GM19324 (cell line): Measurements from ENCODE around the gene EFEMP2.

Source experiments
- ATAC-seq: cut with Tn5 transposase; IDR thresholded peaks from one replicate; pipeline ENCODE4 v1.9.1; 2021; ENCODE audit warnings: mild to moderate bottlenecking, moderate library complexity; ENCODE audit not compliant: unreplicated experiment, low FRiP score

EFEMP2 gene

DNA sequence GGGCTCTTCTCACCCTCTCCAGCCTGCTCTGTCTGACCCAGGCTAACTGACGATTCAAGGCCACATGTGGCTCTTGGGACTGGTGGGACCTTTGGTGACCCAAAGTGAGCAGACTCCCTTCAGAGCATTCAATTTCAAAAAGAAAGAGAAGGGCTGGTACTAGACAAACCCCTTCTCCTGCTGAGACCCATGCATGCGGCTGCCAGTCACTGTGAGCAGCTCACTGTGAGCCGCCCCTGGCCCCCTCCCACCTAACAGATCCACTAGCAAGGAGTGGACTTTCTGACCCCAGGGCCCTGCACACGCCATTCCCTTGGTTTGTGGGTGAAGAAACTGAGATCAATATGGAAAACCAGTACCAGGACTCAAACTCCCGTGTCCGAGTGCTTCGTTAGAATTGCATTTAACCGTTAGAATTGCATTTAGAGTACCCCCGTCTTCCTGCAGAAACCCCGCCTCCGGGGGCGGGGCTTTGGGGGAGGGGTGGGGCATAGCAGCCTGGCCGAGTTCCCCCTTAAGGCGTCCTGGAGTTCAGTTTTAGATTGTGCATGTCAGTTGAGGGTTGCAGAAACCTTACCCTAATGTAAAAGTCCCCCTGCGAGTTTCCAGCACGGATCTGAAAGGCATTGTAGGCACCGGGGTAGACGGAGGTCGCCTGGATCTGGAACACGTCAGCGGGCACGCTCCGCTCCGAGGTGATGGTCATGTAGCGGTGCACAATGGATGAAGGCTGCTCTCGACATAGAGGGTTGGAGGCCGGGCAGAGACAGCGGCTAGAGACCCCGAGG is 5.1 kb downstream of the EFEMP2 start:
- no peak for ATAC-seq

DNA sequence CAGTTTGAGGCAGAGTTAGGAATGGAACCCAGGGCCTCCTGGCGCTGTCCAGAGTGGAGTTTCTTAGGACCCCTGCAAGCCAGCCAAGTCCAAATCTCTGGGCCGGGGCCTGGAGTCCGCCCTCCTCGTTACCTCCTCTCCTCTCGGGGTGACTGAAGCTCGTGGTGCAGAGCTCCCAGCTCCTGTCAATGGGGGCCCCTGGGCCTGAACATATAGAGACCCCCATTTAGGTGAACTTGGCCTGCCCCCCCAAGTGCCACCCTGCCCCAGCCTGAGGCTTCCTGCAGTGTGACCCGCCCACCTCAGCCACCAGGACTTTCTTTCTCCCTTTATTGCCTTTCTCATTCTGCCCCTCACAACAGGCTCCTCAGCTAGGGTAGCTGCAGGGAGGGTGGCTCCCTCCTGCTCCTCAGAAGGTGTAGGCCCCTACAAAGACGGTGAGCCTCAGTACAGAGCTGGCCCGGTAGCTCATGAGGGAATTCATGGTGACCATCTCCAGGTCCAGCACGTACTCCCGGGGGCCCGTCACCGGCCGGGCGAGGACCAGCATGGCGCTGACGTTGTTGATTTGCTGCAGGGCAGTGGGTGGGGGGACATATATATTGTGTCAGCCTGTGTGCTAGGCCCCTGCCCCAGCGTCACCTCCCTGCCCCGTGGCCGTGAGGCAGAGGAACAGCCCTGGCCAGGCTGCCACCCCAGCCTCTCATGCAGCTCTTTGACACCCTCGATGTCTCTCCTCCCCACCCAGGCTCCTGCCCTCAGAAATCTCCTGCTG is 5.9 kb downstream of the EFEMP2 start:
- no peak for ATAC-seq

DNA sequence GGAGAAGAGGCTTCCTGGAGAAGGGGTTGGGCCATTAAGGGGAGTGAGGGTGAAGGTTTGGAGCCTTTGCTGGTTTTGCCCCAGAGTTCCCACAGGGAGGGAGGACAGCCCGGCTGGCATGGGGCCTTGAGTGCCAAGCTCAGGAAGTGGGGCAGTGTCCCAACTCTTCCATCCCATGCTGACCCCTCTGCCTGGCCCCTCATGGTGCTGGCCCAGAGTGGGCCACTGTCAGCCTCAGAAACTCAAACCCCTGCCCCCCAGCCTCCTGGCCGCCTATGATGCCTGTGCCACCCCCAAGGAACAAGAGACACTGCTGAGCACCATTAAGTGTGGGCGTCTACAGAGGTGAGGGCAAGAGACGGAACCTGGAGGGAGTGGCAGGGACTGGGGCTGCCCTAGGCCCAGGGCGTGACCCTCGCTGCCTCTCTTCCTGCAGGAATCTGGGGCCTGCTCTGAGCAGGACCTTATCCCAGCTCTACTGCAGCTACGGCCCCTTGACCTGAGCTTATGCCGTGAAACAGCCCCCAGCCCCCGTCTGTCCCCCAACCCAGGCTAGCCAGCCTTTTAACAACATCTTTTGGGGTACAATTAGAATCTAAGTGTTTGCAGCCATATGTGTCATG is 6.9 kb downstream of the EFEMP2 start:
- ATAC-seq = no peak

DNA sequence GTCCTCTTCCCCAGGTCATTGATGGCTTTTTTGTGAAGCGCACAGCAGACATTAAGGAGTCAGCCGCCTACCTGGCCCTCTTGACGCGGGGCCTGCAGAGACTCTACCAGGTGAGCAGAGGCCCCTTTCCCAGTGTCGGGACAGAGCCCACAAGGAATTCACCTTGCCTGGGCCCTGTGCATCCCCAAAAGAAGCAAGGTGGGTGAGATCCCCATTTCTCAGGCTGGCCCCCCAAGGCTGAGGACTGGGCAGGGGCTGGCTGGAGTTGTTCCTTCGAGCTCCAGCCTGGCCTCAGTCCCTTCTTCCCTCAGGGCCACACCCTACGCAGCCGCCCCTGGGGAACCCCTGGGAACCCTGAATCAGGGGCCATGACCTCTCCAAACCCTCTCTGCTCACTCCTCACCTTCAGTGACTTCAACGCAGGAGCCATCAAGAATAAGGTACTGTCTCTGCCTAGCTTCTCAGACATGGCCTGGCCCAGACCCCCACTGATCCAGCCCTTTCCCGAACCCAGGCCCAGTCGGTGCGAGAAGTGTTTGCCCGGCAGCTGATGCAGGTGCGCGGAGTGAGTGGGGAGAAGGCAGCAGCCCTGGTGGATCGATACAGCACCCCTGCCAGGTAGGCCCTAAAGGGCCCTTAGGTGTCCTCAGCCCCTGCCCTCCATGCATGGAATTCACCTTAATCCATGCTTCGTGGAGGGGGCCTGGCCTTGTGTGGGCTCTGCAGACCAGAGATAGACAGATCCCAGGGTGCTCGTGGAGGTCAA is 7.7 kb downstream of the EFEMP2 start:
- no peak for ATAC-seq

GRCh38 chr11:65863889-65864705 is 8.5 kb downstream of the EFEMP2 start:
- no peak for ATAC-seq

GRCh38 chr11:65862941-65863888 is 9.4 kb downstream of the EFEMP2 start:
- no peak for ATAC-seq

DNA sequence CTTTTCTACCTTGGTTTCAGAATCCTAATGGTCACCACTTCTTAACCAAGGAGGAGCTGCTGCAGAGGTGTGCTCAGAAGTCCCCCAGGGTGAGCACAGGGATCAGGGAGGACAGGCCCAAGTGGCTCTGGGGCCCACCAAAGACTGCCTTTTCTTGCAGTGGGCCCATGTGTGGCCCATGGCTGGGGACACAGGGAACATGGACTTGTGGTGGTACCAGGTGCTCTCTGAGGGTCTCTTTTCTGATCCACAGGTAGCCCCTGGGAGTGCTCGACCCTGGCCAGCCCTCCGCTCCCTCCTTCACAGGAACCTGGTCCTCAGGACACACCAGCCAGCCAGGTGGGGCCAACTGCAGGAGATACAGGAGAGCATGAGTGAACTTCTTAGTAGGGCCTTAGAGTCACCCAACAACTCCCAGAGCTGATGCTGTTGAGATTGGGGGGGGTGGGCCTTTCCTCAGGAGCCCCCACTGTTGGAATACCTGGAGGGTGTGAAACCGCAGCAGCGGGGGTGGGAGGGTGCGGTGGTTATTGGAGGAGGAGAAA is 10.3 kb downstream of the EFEMP2 start:
- no peak for ATAC-seq

DNA sequence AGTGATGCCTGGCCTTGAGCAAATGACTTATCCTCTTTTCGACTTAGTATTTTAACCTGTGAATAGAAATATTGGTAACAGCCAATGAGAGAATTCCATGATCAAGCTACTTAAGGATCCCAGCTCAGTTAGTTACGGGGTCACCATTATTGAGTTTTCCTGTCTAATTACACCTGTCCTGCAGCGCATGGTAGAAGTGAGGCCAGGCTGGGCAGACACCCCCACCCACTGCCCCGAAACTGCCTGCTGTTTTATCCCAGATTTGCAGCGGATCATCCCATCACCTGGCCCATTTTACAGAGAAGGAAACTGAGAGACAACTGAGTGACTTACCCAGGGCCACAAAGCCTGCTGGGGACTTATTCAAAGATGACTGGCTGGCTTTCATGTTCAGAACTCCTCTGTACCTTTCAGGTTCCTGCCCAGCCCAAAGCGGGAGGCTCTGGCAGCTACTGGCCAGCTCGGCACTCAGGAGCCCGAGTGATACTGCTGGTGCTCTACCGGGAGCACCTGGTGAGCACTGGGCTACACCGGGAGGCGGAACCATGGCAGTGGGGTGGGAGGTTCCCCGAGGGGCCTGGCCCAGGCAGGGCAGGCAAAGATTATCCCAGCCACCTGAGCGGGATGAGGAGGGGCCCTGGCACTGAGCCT is 10.9 kb downstream of the EFEMP2 start:
- no peak for ATAC-seq

GRCh38 chr11:65861165-65861505 is 11.5 kb downstream of the EFEMP2 start:
- ATAC-seq = no peak

GRCh38 chr11:65860278-65861164 is 12.1 kb downstream of the EFEMP2 start, which contains the start of gene MUS81:
Gene MUS81 (plus strand): TSS chr11:65860433. CDS start chr11:65860754, 321 bp downstream.
- ATAC-seq = peak; percentile 20

DNA sequence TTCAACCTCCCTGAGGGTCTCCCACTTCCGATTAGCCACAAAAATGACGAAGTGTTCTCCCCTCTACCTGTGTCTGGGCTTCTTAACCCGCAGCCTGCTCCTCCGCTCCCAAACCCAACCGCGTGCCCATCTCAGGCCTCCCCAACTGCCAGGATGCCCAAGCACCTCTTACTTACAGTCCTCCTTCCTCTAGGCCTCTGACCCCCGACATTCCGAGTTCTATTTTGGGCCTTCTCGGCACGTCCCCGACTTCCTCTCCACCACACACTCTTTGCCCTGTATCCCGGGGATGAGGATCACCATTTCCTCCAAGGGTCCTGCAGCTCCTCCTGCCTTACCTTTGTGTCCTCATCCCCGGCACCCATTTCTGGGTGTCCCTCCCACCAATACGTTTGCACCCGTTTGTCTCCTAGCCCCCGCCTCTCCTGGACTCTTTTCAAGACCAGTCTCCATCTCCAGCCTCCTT is 12.8 kb downstream of the EFEMP2 start:
- no peak for ATAC-seq

DNA sequence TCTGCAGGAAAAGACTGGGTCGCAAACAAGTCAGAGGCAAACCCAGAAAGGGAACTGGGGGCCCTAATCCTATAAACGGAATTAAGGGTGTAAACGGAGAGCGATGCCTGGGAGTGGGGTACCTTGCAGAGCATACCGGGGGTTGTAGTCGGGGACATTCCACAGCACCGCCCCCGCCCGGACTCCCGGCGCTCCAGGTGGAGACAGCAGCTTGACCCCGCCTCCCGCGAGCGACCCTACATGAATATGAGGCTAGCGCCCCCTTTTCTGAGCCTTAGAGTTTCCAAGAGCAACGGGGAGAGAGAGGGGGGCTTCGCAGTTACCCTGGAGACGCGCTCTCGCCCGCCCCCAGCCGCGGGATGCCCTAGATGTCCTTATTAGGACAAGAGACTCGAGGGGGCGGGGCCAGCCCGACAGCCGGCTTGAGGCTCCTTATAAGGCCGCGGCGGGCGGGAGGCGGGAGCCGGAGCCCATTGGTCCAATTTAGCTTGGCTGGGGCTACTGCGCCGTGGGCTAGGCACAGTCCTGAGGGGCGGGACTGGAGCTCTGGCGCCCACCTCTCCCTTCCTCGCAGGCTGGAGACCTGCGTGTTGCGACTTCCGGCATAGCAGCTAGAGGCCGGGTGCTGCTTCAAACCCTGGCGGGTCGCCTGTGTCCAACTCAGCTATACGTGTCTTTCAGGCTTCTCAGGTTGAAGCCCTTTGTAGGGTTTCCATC is 13.3 kb downstream of the EFEMP2 start:
- peak; percentile 53 for ATAC-seq

DNA sequence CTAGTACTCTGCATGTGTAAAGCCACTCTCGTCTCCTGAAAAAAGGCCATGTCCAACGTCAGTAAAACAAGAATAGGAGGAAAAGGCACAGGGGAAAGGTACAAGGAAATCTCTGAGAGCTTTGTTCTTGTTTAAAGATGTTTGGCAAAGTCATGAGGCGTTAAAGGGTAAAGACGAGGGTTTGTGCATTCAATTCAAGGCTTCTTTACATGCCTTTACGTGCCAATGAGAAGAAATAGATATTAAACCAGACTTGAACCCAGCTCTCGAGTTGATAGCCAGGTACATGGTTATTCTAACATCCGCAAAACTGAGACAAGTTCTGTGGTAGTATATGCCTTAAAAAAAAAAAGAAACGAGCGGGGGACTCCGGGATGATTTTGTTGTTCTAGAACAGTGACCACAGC is 13.9 kb downstream of the EFEMP2 start:
- ATAC-seq = no peak

DNA sequence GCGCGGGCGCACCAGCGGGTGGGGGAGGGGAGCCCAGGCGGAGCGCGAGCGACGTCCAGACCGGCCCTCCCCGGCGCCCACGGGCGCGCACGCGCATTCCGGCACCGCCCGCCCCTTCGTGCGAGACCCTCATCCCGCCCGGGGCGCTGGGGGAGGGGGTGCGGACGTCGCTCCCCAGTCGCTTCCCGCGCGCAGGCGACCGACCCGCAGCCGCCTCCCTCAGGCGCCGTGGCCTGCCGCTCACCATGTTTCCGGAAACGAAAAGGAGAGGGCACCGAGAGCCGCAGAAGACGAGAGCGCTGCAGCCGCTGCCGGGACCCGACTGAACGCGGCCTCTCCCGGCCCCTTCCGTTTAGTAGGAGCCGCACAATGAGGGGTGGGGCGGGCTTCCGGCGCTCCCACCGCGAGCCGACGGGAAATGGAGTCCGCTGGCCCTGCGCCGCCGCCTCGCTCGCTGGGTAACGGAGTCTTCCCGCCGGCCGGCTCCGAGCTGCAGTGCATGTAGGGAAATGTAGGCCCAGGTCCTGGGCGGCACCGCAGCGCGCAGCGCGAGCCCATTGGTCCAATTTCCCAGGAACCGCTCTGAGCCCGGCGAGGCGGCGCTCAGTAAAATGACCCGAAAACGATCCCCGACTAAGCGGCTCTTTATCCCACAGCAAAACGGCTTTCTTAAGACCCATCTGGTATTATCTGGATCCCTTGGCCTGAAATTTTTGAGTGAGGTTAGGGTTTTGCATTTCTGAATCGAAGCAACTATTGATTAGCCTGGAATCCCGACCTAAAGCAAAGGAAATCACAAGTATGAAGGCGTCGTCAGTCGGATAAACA is 14.5 kb downstream of the EFEMP2 start, which contains the start of gene CFL1:
CFL1 (minus strand) TSS at position 328 of the 828 bp plus-strand sequence; CDS start at position 247, 81 bp downstream.
- peak; percentile 58 for ATAC-seq

- ATAC-seq = peak; percentile 10
These were observed 15.1 kb downstream of the EFEMP2 start for GRCh38 chr11:65857500-65857852.
